ENCODE data around the gene FOXN3.

DNA sequence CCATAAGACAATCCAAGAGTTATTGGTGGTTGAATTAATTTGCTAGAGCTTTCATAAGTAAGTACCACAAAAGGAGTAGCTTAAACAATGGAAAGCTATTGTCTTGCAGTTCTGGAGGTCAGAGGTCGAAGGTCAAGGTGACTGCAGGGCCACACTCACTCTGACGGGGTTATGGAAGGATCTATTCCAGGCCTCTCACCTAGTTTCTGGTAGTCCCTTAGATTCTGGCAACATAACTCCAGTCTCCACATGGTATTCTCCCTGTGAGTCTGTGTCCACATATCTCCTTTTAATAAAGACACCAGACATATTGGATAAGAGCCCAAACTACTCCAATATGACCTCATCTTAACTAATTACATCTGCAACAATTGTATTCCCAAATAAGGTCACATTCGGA, 273.4 kb downstream of the FOXN3 start:
- TF ChIP-seq, protein P1, sequence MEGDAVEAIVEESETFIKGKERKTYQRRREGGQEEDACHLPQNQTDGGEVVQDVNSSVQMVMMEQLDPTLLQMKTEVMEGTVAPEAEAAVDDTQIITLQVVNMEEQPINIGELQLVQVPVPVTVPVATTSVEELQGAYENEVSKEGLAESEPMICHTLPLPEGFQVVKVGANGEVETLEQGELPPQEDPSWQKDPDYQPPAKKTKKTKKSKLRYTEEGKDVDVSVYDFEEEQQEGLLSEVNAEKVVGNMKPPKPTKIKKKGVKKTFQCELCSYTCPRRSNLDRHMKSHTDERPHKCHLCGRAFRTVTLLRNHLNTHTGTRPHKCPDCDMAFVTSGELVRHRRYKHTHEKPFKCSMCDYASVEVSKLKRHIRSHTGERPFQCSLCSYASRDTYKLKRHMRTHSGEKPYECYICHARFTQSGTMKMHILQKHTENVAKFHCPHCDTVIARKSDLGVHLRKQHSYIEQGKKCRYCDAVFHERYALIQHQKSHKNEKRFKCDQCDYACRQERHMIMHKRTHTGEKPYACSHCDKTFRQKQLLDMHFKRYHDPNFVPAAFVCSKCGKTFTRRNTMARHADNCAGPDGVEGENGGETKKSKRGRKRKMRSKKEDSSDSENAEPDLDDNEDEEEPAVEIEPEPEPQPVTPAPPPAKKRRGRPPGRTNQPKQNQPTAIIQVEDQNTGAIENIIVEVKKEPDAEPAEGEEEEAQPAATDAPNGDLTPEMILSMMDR (IDR thresholded peaks at IDR 0.05; ENCODE audit: low read depth, low read length), result no peak
- TF ChIP-seq EZH2phosphoT487 (IDR thresholded peaks at IDR 0.05; ENCODE audit: low read depth), result no peak

Data from OCI-LY3 (cell line).